HUDEP-2 (cell line): ENCODE results near the gene C1QTNF1.
"Not testable (repeated sequence)": the region's sequence is repeated elsewhere in the genome, so short reads cannot be mapped to it uniquely, and the experiment has no call there.

Experiments
- DNase-seq, 76 experiments: peaks; one replicate each; lab custom pipeline; 2025; ENCODE audit not compliant: unreplicated experiment in 76 of 76; lab: John Stamatoyannopoulos, UW

Gene C1QTNF1

GRCh38 chr17:79005063-79005861 lies 18.7 kb upstream of the C1QTNF1 start:
- no peak for DNase-seq

- DNase-seq: no peak
These were observed 17.9 kb upstream of the C1QTNF1 start for GRCh38 chr17:79006046-79006445.

GRCh38 chr17:79006794-79007503 lies 17.0 kb upstream of the C1QTNF1 start:
- DNase-seq: no peak

- DNase-seq: no peak
These were observed 16.2 kb upstream of the C1QTNF1 start for GRCh38 chr17:79007504-79008381.

GRCh38 chr17:79008666-79009387 lies 15.1 kb upstream of the C1QTNF1 start:
- no peak for DNase-seq

- peak in 71 of 76 experiments; percentile 22 to 86 (median 68) for DNase-seq
These were observed 14.3 kb upstream of the C1QTNF1 start, which contains the start of gene CANT1 for GRCh38 chr17:79009397-79010303. Gene CANT1, minus strand, starts transcription at chr17:79009764. Its CDS starts 12,142 bp downstream, at chr17:78997622.

- DNase-seq: no peak
These were observed 13.7 kb upstream of the C1QTNF1 start for GRCh38 chr17:79010304-79010646.

GRCh38 chr17:79011451-79012147 lies 12.4 kb upstream of the C1QTNF1 start:
- no peak for DNase-seq

- DNase-seq: no peak
These were observed 11.3 kb upstream of the C1QTNF1 start for GRCh38 chr17:79012563-79013134.

GRCh38 chr17:79014158-79014758 lies 9.7 kb upstream of the C1QTNF1 start:
- DNase-seq: no peak

- no peak for DNase-seq
These were observed 6.2 kb upstream of the C1QTNF1 start for GRCh38 chr17:79017546-79018369.

- DNase-seq: no peak
These were observed 5.6 kb upstream of the C1QTNF1 start for GRCh38 chr17:79018370-79018695.

- DNase-seq: no peak
These were observed 4.7 kb upstream of the C1QTNF1 start for GRCh38 chr17:79019261-79019631.

GRCh38 chr17:79019632-79020584 lies 4.1 kb upstream of the C1QTNF1 start:
- DNase-seq: peak in 47 of 76 experiments; percentile 4 to 64 (median 25)

- no peak for DNase-seq
These were observed 3.2 kb upstream of the C1QTNF1 start for GRCh38 chr17:79020631-79021301.

GRCh38 chr17:79021929-79022328 lies 2.0 kb upstream of the C1QTNF1 start:
- DNase-seq: not testable (repeated sequence)
